HepG2 (cell line): ENCODE results near the gene SH3BP5. TPM values are rescaled to one million over a fixed set of nuclear protein-coding genes. Genes with fewer than 3 reads are reported as not detected.
"Not testable (repeated sequence)": the region's sequence is repeated elsewhere in the genome, so short reads cannot be mapped to it uniquely, and the experiment has no call there.

Experiments
- ATAC-seq: fragments of 200-7000 bp; cut with Tn5 transposase; 3 replicates; pipeline ENCODE4 v1.9.1; 2020; ENCODE audit warnings: mild to moderate bottlenecking, moderate library complexity
- BruUV-seq: library from RNA; stranded (reverse); fragments of 400-500 nt; replicated peaks from 2 replicates; lab custom pipeline; 2021; lab: Mats Ljungman, UMichigan
- CTCF ChIA-PET: fragments of 300-600 bp; formaldehyde crosslinking; extraction: SDS; loops from one replicate; lab custom pipeline; 2021; ENCODE audit warnings: low total read pairs, inconsistent platforms, low intra/inter-chr PET ratio; lab: Yijun Ruan, JAX
- POLR2A ChIA-PET: fragments of 350-600 bp; sonication (Branson Sonifier 250); formaldehyde crosslinking; loops from one replicate; lab custom pipeline; 2020; ENCODE audit warnings: antibody characterized with exemption, inconsistent platforms; lab: Yijun Ruan, JAX
- DNase-seq: peaks from one replicate; pipeline ENCODE4 v3.0.0-alpha.2; 2015; ENCODE audit warnings: low spot score
- FAIRE-seq: peaks from 3 replicates; lab custom pipeline; 2011; peaks lifted over from hg19 to GRCh38; lab: Jason Lieb, UNC
- H2AFZ ChIP-seq: one replicate; pipeline ENCODE4 v1.6.1; 2011; ENCODE audit warnings: low read length, inconsistent platforms
- H3K27ac ChIP-seq: fragments of 300-600 bp; 3 replicates; pipeline ENCODE4 v1.8.0; 2011; ENCODE audit warnings: mixed run types, mild to moderate bottlenecking, mixed read lengths, low read length, inconsistent platforms; ENCODE audit not compliant: insufficient read depth; ENCODE audit errors: extremely low read length
- H3K27me3 ChIP-seq, 2 experiments: fragments of 200-600 bp in 1 of 2; 2 replicates in 1 of 2; 3 replicates in 1 of 2; pipeline versions ENCODE4 v1.6.0 to v1.8.0; 2011; ENCODE audit warnings: low read length in 2 of 2, mild to moderate bottlenecking in 2 of 2, moderate library complexity in 2 of 2, inconsistent platforms in 1 of 2; ENCODE audit not compliant: insufficient read depth in 2 of 2, control insufficient read depth in 1 of 2
- H3K36me3 ChIP-seq, 2 experiments: fragments of 200-600 bp in 1 of 2; replicated peaks in 1 of 2; 2 replicates in 1 of 2; 3 replicates in 1 of 2; pipeline versions ENCODE4 v1.5.1 to v1.8.0; 2011; ENCODE audit warnings: low read length in 2 of 2, inconsistent platforms in 1 of 2; ENCODE audit not compliant: insufficient read depth in 2 of 2, control insufficient read depth in 1 of 2
- H3K4me1 ChIP-seq: 2 replicates; pipeline ENCODE4 v1.5.1; 2012; ENCODE audit warnings: low read length, inconsistent platforms; ENCODE audit not compliant: insufficient read depth
- H3K4me2 ChIP-seq: 2 replicates; pipeline ENCODE4 v1.6.0; 2011; ENCODE audit warnings: low read depth, low read length, inconsistent platforms
- H3K4me3 ChIP-seq, 3 experiments: fragments of 200-600 bp in 1 of 3; sonication (generic), shearing (Covaris generic) in 1 of 3; replicated peaks in 1 of 3; 2 replicates each; pipeline ENCODE4 v1.5.1; 2011 to 2016; ENCODE audit warnings: low read length in 3 of 3, inconsistent platforms in 2 of 3, low read depth in 2 of 3, mild to moderate bottlenecking in 2 of 3, control low read depth in 1 of 3, mixed read lengths in 1 of 3; ENCODE audit not compliant: insufficient read depth in 1 of 3
- H3K79me2 ChIP-seq: one replicate; pipeline ENCODE4 v1.6.1; 2011; ENCODE audit warnings: low read length, inconsistent platforms; ENCODE audit not compliant: insufficient read depth
- H3K9ac ChIP-seq: 2 replicates; pipeline ENCODE4 v1.6.0; 2011; ENCODE audit warnings: mild to moderate bottlenecking, low read depth, low read length, inconsistent platforms; ENCODE audit not compliant: insufficient read depth
- H3K9me3 ChIP-seq: 2 replicates; pipeline ENCODE4 v1.5.1; 2012; ENCODE audit warnings: mild to moderate bottlenecking, low read length
- H4K20me1 ChIP-seq: 2 replicates; pipeline ENCODE4 v1.6.0; 2011; ENCODE audit warnings: inconsistent platforms, mild to moderate bottlenecking, low read length, moderate library complexity; ENCODE audit not compliant: insufficient read depth
- CCAR2 ChIP-seq: fragments of 200-400 bp; formaldehyde crosslinking; optimal IDR thresholded peaks from 2 replicates; pipeline ENCODE3; 2018; ENCODE audit warnings: low read depth, mild to moderate bottlenecking, low read length, moderate library complexity
- HNF4A ChIP-seq: sonication (generic); formaldehyde crosslinking; IDR thresholded peaks from 2 replicates; pipeline ENCODE4 v1.4.0; 2020; ENCODE audit warnings: missing genetic modification reagents
- HNF4G ChIP-seq, 2 experiments: sonication (generic) in 1 of 2; formaldehyde crosslinking in 1 of 2; IDR thresholded peaks; 2 replicates each; pipeline versions ENCODE4 v1.4.0 to v1.6.1; 2011 to 2020; ENCODE audit warnings: borderline replicate concordance in 2 of 2, low read depth in 2 of 2, mild to moderate bottlenecking in 2 of 2, low read length in 1 of 2, missing genetic modification reagents in 1 of 2, moderate library complexity in 1 of 2
- MAF1 ChIP-seq: sonication (generic); formaldehyde crosslinking; IDR thresholded peaks from 2 replicates; pipeline ENCODE4 v1.5.0; 2020; ENCODE audit warnings: missing genetic modification reagents, borderline replicate concordance
- MEF2D ChIP-seq: sonication (generic); formaldehyde crosslinking; IDR thresholded peaks from 2 replicates; pipeline ENCODE4 v1.5.1; 2020; ENCODE audit warnings: mild to moderate bottlenecking, missing genetic modification reagents
- NR2C2 ChIP-seq: sonication (generic); formaldehyde crosslinking; IDR thresholded peaks from 2 replicates; pipeline ENCODE4 v1.4.0; 2020; ENCODE audit warnings: missing genetic modification reagents, mild to moderate bottlenecking, moderate library complexity, borderline replicate concordance
- TOPORS ChIP-seq: sonication (generic); formaldehyde crosslinking; IDR thresholded peaks from 2 replicates; pipeline ENCODE4 v1.8.0; 2023; ENCODE audit warnings: mild to moderate bottlenecking, missing genetic modification reagents
- WGBS: methylation state at CpG from one replicate; pipeline ENCODE4 v1.1.6; 2017; ENCODE audit warnings: low lambda C conversion rate; 5-methylcytosine and 5-hydroxymethylcytosine counted together
- in situ Hi-C: cut with HindIII; loops from 2 replicates; pipeline ENCODE4 v1.10.0; 2017; ENCODE audit warnings: low pct_unique_long_range_greater_than_20kb; ENCODE audit not compliant: extremely low pct_ligation_motif_present
- intact Hi-C: fragments of 100-400 bp; cut with micrococcal nuclease; formaldehyde crosslinking; loops from one replicate; pipeline ENCODE4 v1.10.0; 2022; ENCODE audit not compliant: unreplicated experiment
- polyA plus RNA-seq, 8 experiments: library from polyadenylated mRNA; depleted of rRNA in 3 of 8; stranded (reverse) in 7 of 8; unstranded in 1 of 8; fragments of >200 nt; fragmentation: Illumina TruSeq in 4 of 8; extraction: Trizol in 4 of 8; gene quantifications; 2 replicates each; pipeline versions ENCODE4 v1.2.1 to v1.2.3, GENCODE V29; 2011 to 2016; ENCODE audit warnings: low read depth in 4 of 8, missing spikeins in 1 of 8, mixed read lengths in 1 of 8; ENCODE audit not compliant: insufficient read depth in 1 of 8
- total RNA-seq, 5 experiments: library from RNA; depleted of rRNA; stranded (reverse); fragments of >200 nt; fragmentation: Illumina TruSeq; extraction: Trizol; gene quantifications; 2 replicates each; pipeline ENCODE4 v1.2.3, GENCODE V29; 2016; ENCODE audit warnings: low read depth in 1 of 5
- TF ChIP-seq, protein P1 (sequence below): sonication (generic); formaldehyde crosslinking; IDR thresholded peaks from 2 replicates; pipeline ENCODE4 v1.4.0; 2020; ENCODE audit warnings: mild to moderate bottlenecking, missing genetic modification reagents
- TF ChIP-seq, protein P2 (sequence below): sonication (generic); formaldehyde crosslinking; IDR thresholded peaks from 2 replicates; pipeline ENCODE4 v1.5.0; 2020; ENCODE audit warnings: missing genetic modification reagents
- TF ChIP-seq, protein P3 (sequence below): sonication (generic); formaldehyde crosslinking; conservative IDR thresholded peaks from 2 replicates; pipeline ENCODE4 v1.8.0; 2022; ENCODE audit warnings: missing genetic modification reagents

SH3BP5 gene
- total and polyA plus RNA-seq, 2 of the 13 experiments (the other 11 are each of a cell fraction or from before 2014, with no cell fraction given) = 0.09 to 0.16 TPM

DNA sequence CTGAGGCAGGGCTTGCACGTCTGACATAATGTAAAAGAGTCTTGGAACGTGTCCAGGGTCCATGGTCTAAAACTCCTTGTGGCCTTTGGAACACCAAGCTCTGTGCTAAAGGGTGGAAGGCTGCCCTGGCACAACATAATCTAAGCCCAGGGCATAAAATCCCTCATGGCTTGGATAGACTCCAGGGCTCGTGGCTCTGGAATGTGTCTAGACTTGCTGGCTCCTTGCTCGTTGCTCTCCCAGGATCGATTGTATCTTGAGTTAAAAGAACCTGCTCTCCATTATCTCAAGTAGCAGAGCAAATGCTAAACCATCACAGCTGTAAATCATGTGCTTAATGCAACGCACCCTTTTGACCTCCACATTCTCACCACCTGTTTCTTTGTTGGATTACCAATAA is 31.7 kb upstream of the SH3BP5 start:
- TF ChIP-seq HNF4G (IDR thresholded peaks at IDR 0.05; ENCODE audit: borderline replicate concordance, low read depth, low read length) (0 out of 2 replicates have a peak, but pooled peaks have one; percentile 13), HNF4A (CRISPR knock-in tag) (0 out of 2 replicates have a peak, but pooled peaks have one; percentile 28)
- H3K9me3 ChIP-seq; ATAC-seq; H3K27ac ChIP-seq; H3K9ac ChIP-seq; in situ Hi-C loops; H4K20me1 ChIP-seq; H3K79me2 ChIP-seq; H2AFZ ChIP-seq; H3K27me3 ChIP-seq; CTCF ChIA-PET; POLR2A ChIA-PET; H3K4me3 ChIP-seq; intact Hi-C loops; H3K36me3 ChIP-seq; BruUV-seq; H3K4me2 ChIP-seq; FAIRE-seq; TF ChIP-seq HNF4G (CRISPR knock-in tag; IDR thresholded peaks at IDR 0.05; ENCODE audit: borderline replicate concordance, low read depth): not testable (repeated sequence)
- H3K4me1 ChIP-seq = peaks cover 21% of the 10 kb centered on the region
- peak; percentile 25 for DNase-seq
- 2% methylated on average over 5 of the region's 6 CpGs for WGBS

GRCh38 chr3:15361494-15362214 is 29.3 kb upstream of the SH3BP5 start:
- Histone ChIP-seq H3K9me3 (no peaks in the 10 kb centered on the region), H3K4me3 (no peak overlapping the region), H3K27me3 (no peaks in the 10 kb centered on the region), H3K4me1 (peaks cover 21% of the 10 kb centered on the region), H2AFZ (no peak overlapping the region), H3K4me2 (no peak overlapping the region), H3K79me2 (no peaks in the 10 kb centered on the region), H3K36me3 (no peaks in the 10 kb centered on the region), H3K27ac (no peak overlapping the region), H3K9ac (no peak overlapping the region), H4K20me1 (no peaks in the 10 kb centered on the region)
- 32% methylated on average over 11 of the region's 11 CpGs for WGBS
- DNase-seq (no peak), ATAC-seq (no peak; the same call in 1 of the 3 replicates), FAIRE-seq (no peak)
- no TSS peak for BruUV-seq
- ChIA-PET POLR2A (no interaction called here), CTCF (interaction anchor here (1.6 kb wide), 1 partner anchor 17 kb away, joined by 5 read pairs; no protein-coding TSS in a partner anchor)
- intact Hi-C loops = no loop called here
- in situ Hi-C loops = no loop called here
- TF ChIP-seq, protein P1, sequence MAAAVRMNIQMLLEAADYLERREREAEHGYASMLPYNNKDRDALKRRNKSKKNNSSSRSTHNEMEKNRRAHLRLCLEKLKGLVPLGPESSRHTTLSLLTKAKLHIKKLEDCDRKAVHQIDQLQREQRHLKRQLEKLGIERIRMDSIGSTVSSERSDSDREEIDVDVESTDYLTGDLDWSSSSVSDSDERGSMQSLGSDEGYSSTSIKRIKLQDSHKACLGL (CRISPR knock-in tag) = no peak
- TF ChIP-seq MAF1 (CRISPR knock-in tag) (no peak), TOPORS (CRISPR knock-in tag) (no peak), CCAR2 (no peak), MEF2D (CRISPR knock-in tag) (no peak), NR2C2 (no peak)
- TF ChIP-seq, protein P2, sequence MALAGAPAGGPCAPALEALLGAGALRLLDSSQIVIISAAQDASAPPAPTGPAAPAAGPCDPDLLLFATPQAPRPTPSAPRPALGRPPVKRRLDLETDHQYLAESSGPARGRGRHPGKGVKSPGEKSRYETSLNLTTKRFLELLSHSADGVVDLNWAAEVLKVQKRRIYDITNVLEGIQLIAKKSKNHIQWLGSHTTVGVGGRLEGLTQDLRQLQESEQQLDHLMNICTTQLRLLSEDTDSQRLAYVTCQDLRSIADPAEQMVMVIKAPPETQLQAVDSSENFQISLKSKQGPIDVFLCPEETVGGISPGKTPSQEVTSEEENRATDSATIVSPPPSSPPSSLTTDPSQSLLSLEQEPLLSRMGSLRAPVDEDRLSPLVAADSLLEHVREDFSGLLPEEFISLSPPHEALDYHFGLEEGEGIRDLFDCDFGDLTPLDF (CRISPR knock-in tag) = no peak
- TF ChIP-seq, protein P3, sequence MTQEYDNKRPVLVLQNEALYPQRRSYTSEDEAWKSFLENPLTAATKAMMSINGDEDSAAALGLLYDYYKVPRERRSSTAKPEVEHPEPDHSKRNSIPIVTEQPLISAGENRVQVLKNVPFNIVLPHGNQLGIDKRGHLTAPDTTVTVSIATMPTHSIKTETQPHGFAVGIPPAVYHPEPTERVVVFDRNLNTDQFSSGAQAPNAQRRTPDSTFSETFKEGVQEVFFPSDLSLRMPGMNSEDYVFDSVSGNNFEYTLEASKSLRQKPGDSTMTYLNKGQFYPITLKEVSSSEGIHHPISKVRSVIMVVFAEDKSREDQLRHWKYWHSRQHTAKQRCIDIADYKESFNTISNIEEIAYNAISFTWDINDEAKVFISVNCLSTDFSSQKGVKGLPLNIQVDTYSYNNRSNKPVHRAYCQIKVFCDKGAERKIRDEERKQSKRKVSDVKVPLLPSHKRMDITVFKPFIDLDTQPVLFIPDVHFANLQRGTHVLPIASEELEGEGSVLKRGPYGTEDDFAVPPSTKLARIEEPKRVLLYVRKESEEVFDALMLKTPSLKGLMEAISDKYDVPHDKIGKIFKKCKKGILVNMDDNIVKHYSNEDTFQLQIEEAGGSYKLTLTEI (CRISPR knock-in tag) = no peak
